Measurements from ENCODE around the gene GAREM1.
A peak's percentile ranks its signal among the peaks of the same experiment; 100 is the strongest.
"Not testable (repeated sequence)": the region's sequence is repeated elsewhere in the genome, so short reads cannot be mapped to it uniquely, and the experiment has no call there.

GAREM1 gene

DNA sequence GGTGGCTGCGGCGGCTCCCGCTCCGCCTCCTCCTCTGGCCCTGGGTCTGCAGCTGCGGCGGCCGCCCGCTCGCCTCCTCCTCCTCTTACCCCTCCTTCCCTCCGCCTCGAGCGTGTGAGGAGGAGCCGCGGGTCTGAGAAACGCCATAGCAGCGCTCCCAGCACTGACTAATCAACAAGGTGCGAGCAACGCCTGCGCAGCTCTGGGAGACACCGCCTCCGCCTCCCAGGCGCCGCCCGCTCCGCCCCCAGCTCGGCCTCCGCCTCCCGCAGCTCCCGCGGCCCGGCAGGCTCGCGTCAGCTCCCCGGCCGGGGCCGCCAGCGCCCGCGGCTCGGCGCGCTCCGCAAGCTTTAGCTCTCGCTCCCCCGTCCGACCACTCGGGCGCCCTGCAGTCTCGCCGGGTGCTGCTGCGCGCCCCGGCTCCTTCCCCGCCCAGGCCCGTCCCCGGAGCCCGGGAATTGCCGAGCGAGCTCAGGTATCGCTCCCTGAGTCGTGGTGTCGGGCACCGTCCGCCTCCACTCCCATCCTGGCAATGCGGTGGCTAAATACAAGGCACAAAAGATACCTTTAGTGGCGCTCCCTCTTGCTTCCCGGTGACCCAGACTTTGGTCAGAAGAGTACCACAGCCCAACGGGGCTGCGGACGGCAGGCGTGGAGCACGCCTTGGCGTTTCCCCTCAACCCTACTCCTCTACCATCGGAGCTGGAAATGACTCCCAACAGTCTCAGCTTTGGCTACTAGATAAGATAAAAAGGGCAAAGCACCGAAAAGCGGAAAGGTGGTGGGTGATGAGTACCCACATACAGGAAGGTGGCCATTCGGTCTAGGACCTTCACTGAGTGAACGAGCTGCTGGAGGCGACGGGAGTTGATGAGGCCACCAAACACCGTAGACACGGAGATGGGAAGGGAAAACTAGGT lies at the start of gene GAREM1:
Gene GAREM1, minus strand, starts transcription at position 169 of the 920 bp plus-strand sequence. CDS start 454 bp downstream, outside the sequence.
- Mint-ChIP-seq H3K27me3 (peaks cover 78% of the 10 kb centered on the region), H3K4me1 (peaks cover 32% of the 10 kb centered on the region), H3K27ac (no peak within 1 kb of the TSS), H3K9me3 (no peaks in the 10 kb centered on the region), H3K4me3 (peak within 1 kb of the TSS; percentile 82 to 84)
- ATAC-seq (peak; percentile 93), DNase-seq (peak; percentile 79 to 86)

DNA sequence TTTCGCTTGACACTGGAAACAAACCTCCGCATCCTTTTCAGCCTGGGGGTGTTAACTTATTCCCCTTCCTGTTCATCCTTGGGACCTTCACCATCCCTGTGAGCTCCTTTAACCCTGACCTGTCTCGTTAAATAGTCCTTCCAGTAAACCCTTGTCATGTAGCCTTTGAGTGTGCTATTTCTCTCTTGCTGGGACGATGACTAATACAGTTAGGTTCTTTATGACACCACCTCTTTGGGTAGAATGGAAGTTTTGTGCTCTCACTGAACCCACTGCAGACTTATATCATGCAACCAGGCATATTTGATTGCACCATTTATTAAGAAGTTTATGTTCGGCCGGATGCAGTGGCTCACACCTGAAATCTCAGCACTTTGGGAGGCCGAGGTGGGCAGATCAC lies 40.5 kb upstream of the GAREM1 start:
- Mint-ChIP-seq H3K27ac (no peak overlapping the region), H3K9me3 (peaks cover 0 to 6% of the 10 kb centered on the region in 2 donors), H3K27me3 (peaks cover 17% of the 10 kb centered on the region), H3K4me1 (peaks cover 6% of the 10 kb centered on the region), H3K4me3 (no peak overlapping the region)
- ATAC-seq (no peak), DNase-seq (no peak)

DNA sequence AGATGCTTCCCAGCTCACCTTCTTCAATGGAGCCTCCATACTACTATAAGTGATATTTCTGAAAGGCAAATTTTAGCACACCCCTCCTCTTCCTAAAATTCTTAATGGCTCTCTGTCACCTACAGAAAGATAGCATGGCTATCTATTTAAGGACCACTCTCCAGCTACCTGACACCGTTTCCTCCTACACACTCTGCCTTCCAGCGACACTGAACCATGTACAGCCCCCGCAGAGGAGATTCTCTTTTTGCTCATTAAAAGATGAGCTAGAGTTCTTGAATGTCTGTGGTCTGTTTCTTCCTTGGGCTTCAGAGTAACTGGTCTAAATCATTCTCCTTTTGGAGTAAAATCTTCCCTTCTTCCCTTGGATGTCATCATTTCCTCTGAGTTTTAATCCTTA lies 38.4 kb upstream of the GAREM1 start:
- peaks cover 0 to 6% of the 10 kb centered on the region in 2 donors for H3K9me3 Mint-ChIP-seq
- no peak overlapping the region for H3K27ac Mint-ChIP-seq
- peaks cover 6% of the 10 kb centered on the region for H3K4me1 Mint-ChIP-seq
- ATAC-seq (no peak), DNase-seq (no peak)
- H3K4me3 Mint-ChIP-seq: no peak overlapping the region
- H3K27me3 Mint-ChIP-seq: peaks cover 7% of the 10 kb centered on the region

DNA sequence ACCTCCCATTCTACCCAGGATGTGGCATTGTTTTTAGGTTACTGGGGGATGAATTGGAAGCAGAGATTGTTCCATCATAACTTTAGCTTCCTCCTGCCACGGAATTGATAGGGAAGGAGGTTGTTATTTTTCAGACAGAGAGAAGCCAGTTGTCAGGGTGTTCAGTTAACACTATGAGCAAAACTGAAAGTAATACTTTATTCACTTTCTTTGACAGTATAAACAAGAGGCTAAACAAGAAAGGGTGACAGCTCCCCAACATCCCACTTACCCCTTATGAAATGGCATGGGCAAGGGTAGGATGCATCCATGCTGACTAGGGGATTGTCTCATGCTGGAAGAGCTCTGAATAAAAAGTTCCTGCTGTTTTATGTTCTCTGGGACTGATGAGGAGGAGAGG lies 36.4 kb upstream of the GAREM1 start:
- ATAC-seq (no peak), DNase-seq (no peak)
- Mint-ChIP-seq H3K4me1 (peaks cover 6% of the 10 kb centered on the region), H3K27me3 (peaks cover 8% of the 10 kb centered on the region), H3K27ac (no peak overlapping the region), H3K4me3 (no peak overlapping the region), H3K9me3 (no peaks in the 10 kb centered on the region)

DNA sequence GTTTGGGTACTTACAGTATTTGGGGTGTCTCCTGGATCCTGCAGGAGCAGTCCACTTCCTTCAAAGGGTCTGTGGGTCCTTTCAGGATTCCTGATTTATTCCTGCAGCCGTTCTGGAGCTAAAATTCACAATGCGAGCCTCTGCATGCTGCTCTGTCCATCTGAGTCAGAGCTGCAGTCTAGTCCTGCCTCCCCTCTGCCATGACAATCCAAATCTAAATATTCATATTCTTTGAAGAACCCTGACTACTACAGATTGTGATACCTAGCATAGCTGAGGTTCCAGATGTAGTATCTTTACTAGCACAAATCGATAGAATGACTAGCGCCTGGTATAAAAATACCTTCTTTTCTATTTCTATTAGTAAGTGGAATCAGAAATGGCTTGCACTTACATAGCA lies 31.3 kb upstream of the GAREM1 start:
- Mint-ChIP-seq H3K4me3 (no peak overlapping the region), H3K27me3 (peaks cover 46% of the 10 kb centered on the region), H3K9me3 (peaks cover 0 to 12% of the 10 kb centered on the region in 2 donors), H3K27ac (no peak overlapping the region), H3K4me1 (peaks cover under 1% of the 10 kb centered on the region)
- DNase-seq (no peak), ATAC-seq (no peak)

DNA sequence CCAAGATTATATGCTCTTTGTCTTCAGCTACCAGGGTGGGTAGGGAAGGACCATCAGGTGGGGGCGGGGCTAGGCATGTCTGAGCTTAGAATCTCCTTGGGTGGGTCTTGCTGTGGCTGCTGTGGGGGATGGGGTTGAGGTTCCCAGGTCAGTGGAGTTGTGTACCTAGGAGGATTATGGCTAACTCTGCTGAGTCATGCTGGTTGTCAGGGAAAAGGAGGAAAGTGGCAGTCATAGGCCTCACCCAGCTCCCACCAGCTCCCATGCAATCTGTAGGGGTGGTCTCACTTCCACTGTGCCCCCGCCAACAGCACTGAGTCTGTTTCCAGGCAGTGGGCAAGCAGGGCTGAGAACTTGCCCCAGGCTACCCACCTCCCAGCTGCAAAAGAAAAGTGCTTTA lies 30.6 kb upstream of the GAREM1 start:
- H3K4me3 Mint-ChIP-seq, H3K4me1 Mint-ChIP-seq, H3K27ac Mint-ChIP-seq, DNase-seq, ATAC-seq: not testable (repeated sequence)
- Mint-ChIP-seq H3K9me3 (peaks cover 0 to 12% of the 10 kb centered on the region in 2 donors), H3K27me3 (peaks cover 54% of the 10 kb centered on the region)

DNA sequence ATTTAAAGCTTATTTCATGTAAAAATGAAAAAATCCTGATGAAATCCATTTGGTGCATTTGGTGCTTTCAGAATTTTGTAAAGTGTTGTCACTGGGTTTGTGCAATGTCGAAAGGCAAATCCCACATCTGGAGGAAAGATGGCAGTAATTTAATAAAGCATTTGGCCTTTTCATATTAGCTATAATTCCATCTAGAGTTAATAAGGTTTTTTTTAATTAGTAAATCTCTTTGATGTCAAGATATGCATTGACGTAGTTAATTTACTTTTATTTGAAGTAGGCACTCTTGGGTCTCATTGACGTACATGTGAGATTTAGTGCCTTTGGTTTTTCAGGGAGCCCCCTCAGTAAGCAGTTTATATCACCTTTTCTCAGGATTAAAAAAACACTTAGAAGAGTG lies 12.3 kb upstream of the GAREM1 start:
- no peak overlapping the region for H3K4me3 Mint-ChIP-seq

DNA sequence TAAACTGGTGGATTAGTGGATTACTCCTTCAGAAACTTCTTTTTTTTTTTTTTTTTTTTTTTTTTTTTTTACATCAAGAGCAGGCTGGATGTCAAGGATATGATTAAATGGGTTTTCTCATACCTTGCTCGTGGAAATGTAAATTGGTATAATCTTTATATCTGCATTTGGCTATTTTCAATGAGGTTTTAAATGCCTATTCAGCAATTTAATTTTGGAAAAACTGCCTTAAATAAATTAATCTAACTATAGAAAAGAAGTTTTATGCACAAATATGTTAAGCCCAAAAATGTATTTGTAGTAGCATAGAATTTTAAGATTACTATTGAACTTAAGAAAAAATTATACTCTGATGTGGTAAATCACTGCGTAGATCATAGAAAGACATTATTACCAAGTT lies 11.4 kb upstream of the GAREM1 start:
- H3K27me3 Mint-ChIP-seq: peaks cover 31% of the 10 kb centered on the region
- no peak overlapping the region for H3K27ac Mint-ChIP-seq
- no peaks in the 10 kb centered on the region for H3K4me1 Mint-ChIP-seq
- H3K9me3 Mint-ChIP-seq: no peaks in the 10 kb centered on the region
- DNase-seq: no peak
- no peak overlapping the region for H3K4me3 Mint-ChIP-seq
- no peak for ATAC-seq

More for the DNA sequence above, 12.3 kb upstream of the GAREM1 start:
- H3K4me1 Mint-ChIP-seq: no peaks in the 10 kb centered on the region
- DNase-seq (no peak), ATAC-seq (no peak)
- peaks cover 33% of the 10 kb centered on the region for H3K27me3 Mint-ChIP-seq
- H3K27ac Mint-ChIP-seq: no peak overlapping the region
- no peaks in the 10 kb centered on the region for H3K9me3 Mint-ChIP-seq

DNA sequence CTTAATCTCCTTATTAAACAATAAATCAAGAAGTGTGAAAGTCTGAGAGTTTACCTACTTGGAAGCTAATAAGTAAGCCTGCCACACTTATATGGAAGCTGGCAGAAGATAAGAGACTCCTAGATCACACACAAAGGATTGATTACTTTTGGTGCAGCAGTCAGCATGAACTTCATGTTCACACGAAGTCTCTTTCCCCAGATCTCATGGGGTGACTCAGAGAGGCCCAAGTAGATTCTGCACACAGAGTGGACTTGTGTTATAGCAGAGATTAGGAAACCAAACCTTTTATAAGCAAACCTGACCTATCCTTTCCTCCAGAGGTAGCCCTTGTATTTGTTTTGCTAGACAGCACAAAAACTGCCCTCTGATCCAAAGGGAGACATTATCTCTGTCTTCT lies 9.9 kb upstream of the GAREM1 start:
- no peaks in the 10 kb centered on the region for H3K9me3 Mint-ChIP-seq
- no peaks in the 10 kb centered on the region for H3K4me1 Mint-ChIP-seq
- no peak overlapping the region for H3K27ac Mint-ChIP-seq
- H3K4me3 Mint-ChIP-seq: no peak overlapping the region
- ATAC-seq: no peak
- H3K27me3 Mint-ChIP-seq: peaks cover 26% of the 10 kb centered on the region
- no peak for DNase-seq

DNA sequence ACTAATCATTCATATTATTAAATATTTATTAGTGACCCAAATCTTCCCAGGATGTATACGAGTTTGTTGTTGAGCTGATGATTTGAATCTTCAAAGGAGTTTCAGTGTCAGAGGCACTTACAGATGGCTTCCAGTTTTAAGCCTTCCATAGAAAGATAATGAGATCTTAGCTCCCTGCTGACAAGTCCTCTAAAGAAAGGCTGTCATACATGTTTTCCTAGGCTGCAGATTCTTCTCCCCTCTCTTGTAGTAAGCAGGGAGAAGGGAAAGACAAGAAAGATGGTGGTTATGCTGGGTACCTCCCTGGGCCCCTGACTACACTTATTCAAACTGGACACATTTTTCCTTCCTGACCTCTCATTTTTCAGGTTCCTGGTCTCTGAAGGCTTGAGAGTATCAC lies 8.1 kb upstream of the GAREM1 start:
- no peak overlapping the region for H3K27ac Mint-ChIP-seq
- no peaks in the 10 kb centered on the region for H3K9me3 Mint-ChIP-seq
- DNase-seq (no peak), ATAC-seq (no peak)
- peaks cover 25% of the 10 kb centered on the region for H3K27me3 Mint-ChIP-seq
- H3K4me1 Mint-ChIP-seq: no peaks in the 10 kb centered on the region
- no peak overlapping the region for H3K4me3 Mint-ChIP-seq

DNA sequence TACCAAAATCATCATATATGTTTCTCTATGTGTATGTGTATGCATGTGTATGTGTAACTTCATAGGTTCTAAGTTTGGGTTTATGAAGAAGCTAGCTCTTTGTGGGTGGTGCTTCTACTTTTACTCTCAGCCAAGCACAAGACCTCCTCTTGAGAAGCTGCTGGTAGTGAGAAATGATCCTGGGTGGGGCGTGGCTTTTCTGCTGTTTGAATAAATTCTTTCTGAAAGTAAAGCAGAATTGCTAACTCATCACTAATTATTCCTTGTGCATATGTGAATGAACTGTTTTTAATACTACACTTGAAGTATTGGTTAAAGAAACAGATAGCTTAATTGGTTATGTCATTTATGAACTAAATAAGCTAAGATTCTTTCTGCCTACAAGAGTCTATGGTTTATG lies 7.6 kb upstream of the GAREM1 start:
- peaks cover 25% of the 10 kb centered on the region for H3K27me3 Mint-ChIP-seq
- H3K9me3 Mint-ChIP-seq: no peaks in the 10 kb centered on the region
- no peak overlapping the region for H3K27ac Mint-ChIP-seq
- ATAC-seq (no peak), DNase-seq (no peak)
- no peaks in the 10 kb centered on the region for H3K4me1 Mint-ChIP-seq
- H3K4me3 Mint-ChIP-seq: no peak overlapping the region

DNA sequence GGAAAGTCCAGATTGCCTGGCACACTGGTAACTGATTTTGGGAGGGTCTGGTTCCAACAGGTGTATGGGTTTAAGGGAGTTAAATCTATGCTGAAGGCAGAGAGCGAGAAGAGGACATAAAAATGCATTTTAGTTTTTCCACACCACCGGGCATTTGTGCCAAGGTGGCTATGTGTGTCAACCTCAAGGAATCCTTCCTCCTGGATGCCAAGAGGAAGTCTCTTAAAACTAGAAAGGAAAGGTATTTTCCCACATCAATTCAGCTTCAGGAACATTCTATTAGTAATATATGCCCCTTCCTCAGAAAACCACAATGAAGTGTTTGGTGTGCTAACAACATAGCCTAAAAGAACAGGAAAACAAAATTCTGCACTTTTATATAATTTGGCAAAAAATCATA lies 5.4 kb upstream of the GAREM1 start:
- Mint-ChIP-seq H3K4me3 (no peak overlapping the region), H3K27ac (no peak overlapping the region), H3K27me3 (peaks cover 44% of the 10 kb centered on the region), H3K9me3 (no peaks in the 10 kb centered on the region), H3K4me1 (peaks cover 4% of the 10 kb centered on the region)
- ATAC-seq: no peak
- DNase-seq: no peak

DNA sequence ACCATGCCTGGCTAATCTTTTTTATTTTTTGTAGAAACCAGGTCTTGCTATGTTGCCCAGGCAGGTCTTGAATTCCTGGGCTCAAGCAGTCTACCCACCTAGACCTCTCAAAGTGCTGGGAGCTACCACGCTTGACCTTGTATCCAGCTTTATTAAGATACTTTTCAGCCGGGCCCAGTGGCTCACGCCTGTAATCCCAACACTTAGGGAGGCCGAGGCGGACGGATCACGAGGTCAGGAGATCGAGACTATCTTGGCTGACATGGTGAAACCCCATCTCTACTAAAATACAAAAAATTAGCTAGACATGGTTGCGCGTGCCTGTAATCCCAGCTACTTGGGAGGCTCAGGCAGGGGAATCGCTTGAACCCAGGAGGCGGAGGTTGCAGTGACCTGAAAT lies 4.4 kb upstream of the GAREM1 start:
- peaks cover 49% of the 10 kb centered on the region for H3K27me3 Mint-ChIP-seq
- not testable (repeated sequence) for H3K4me1 Mint-ChIP-seq, ATAC-seq, H3K27ac Mint-ChIP-seq, DNase-seq, H3K9me3 Mint-ChIP-seq, H3K4me3 Mint-ChIP-seq

DNA sequence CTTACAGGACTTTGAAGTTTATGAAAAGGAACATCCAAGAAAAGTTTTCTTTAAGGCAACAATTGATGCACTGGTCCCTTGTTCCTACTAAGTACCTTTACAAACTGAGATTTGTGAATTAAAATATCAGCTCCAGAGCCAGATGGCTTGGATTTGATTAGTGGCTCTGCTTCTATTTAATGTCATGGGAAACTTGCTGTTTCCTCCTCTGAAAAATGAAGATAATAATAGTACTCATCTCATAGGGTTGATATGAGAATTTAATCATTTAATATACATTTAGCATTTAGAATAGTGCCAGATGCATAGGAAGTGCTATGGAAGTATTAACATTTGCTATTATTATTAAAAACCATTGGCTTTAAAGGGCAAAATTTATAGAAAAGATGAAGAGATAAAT lies 2.6 kb upstream of the GAREM1 start:
- Mint-ChIP-seq H3K4me1 (peaks cover 27% of the 10 kb centered on the region), H3K9me3 (no peaks in the 10 kb centered on the region), H3K27ac (no peak overlapping the region), H3K4me3 (no peak overlapping the region), H3K27me3 (peaks cover 61% of the 10 kb centered on the region)
- DNase-seq: no peak
- no peak for ATAC-seq

DNA sequence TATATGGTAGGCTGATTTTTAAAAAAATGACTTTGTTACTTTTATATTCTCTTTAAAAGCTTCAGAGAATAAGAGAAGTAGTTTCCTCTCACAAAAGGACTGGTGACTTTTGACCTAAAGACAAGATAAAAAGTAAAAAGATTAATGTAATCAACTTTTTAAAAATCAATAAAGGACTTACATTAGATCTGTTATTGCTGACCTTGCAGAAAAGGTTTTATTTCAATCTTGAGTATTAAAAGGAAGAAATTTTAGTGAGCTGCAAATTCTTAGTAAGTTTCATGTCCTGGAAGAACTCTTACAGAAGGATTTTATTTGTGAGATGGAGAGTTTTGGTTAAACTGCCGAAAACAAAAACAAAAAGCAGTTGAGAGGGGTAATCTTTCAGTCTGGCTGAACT lies 2.2 kb upstream of the GAREM1 start:
- no peak overlapping the region for H3K4me3 Mint-ChIP-seq
- ATAC-seq (no peak), DNase-seq (no peak)
- peaks cover 66% of the 10 kb centered on the region for H3K27me3 Mint-ChIP-seq
- H3K9me3 Mint-ChIP-seq: no peaks in the 10 kb centered on the region
- H3K27ac Mint-ChIP-seq: no peak overlapping the region
- peaks cover 32% of the 10 kb centered on the region for H3K4me1 Mint-ChIP-seq

DNA sequence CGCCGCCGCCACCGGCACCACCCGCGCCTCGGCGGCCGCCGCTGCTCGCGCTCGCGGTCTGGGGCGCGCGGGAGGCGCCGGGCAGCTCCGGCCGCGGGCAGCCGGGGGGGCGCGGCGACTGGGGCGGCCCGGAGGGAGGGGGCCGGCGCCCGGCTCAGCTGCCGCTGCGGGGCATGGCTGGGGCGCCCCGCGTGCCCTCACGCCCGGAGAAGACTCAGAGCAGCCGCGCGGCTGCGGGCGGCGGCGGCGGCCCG lies 295 bp downstream of the GAREM1 start:
- no peak for ATAC-seq
- H3K9me3 Mint-ChIP-seq: no peaks in the 10 kb centered on the region
- H3K27me3 Mint-ChIP-seq: peaks cover 82% of the 10 kb centered on the region
- peaks cover 32% of the 10 kb centered on the region for H3K4me1 Mint-ChIP-seq
- no peak overlapping the region for H3K27ac Mint-ChIP-seq
- peak overlapping the region in 1 of 2 donors; percentile 82 for H3K4me3 Mint-ChIP-seq
- DNase-seq: no peak

All from stimulated activated naive CD8-positive, alpha-beta T cell treated with anti-CD3 and anti-CD28 coated beads, Interleukin-15, amount 100 ng/mL, for 72 hours (primary cell).